HG02970 (cell line): ENCODE results near the gene IGF2R.

Source experiments
- ATAC-seq: cut with Tn5 transposase; IDR thresholded peaks from one replicate; pipeline ENCODE4 v1.9.1; 2021; ENCODE audit warnings: mild to moderate bottlenecking, moderate library complexity, moderate number of reproducible peaks; ENCODE audit not compliant: unreplicated experiment, low FRiP score

The IGF2R gene

GRCh38 chr6:160063771-160064413, 95.0 kb downstream of the IGF2R start:
- no peak for ATAC-seq

- ATAC-seq: no peak
These were observed 96.3 kb downstream of the IGF2R start for GRCh38 chr6:160065200-160065599.

GRCh38 chr6:160067564-160067963, 98.7 kb downstream of the IGF2R start:
- ATAC-seq: no peak

- ATAC-seq: no peak
These were observed 99.5 kb downstream of the IGF2R start for GRCh38 chr6:160068346-160068745.

GRCh38 chr6:160069050-160069454, 100.2 kb downstream of the IGF2R start:
- ATAC-seq: peak; percentile 76

- no peak for ATAC-seq
These were observed 100.6 kb downstream of the IGF2R start for GRCh38 chr6:160069459-160069858.

- ATAC-seq: no peak
These were observed 101.5 kb downstream of the IGF2R start for GRCh38 chr6:160070427-160070826.

GRCh38 chr6:160070831-160071230, 101.9 kb downstream of the IGF2R start:
- no peak for ATAC-seq

GRCh38 chr6:160071805-160072690, 103.2 kb downstream of the IGF2R start:
- ATAC-seq: no peak

GRCh38 chr6:160073272-160073671, 104.4 kb downstream of the IGF2R start:
- ATAC-seq: no peak

- ATAC-seq: no peak
These were observed 107.1 kb downstream of the IGF2R start for GRCh38 chr6:160076009-160076408.

- no peak for ATAC-seq
These were observed 108.1 kb downstream of the IGF2R start for GRCh38 chr6:160077024-160077423.

- no peak for ATAC-seq
These were observed 108.6 kb downstream of the IGF2R start for GRCh38 chr6:160077526-160077925.

GRCh38 chr6:160078883-160079685, 110.2 kb downstream of the IGF2R start:
- ATAC-seq: no peak

GRCh38 chr6:160079686-160080043, 110.8 kb downstream of the IGF2R start:
- ATAC-seq: no peak

GRCh38 chr6:160080097-160080496, 111.2 kb downstream of the IGF2R start:
- ATAC-seq: no peak

GRCh38 chr6:160081398-160081797, 112.5 kb downstream of the IGF2R start:
- no peak for ATAC-seq

GRCh38 chr6:160082627-160083026, 113.7 kb downstream of the IGF2R start:
- no peak for ATAC-seq

GRCh38 chr6:160084198-160084776, 115.4 kb downstream of the IGF2R start:
- ATAC-seq: no peak

- ATAC-seq: no peak
These were observed 116.3 kb downstream of the IGF2R start for GRCh38 chr6:160085226-160085625.
